ENCODE data around the gene CCDC201.

Gene CCDC201, protein sequence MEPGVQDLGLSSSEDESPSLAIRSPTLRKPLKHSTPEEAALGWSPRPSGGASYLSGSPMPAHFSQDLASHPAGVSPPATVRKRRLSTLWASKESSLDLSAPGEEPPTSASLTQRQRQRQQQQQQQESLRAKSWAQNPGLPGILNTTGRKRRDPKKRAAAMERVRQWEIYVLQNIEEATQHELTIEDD

DNA sequence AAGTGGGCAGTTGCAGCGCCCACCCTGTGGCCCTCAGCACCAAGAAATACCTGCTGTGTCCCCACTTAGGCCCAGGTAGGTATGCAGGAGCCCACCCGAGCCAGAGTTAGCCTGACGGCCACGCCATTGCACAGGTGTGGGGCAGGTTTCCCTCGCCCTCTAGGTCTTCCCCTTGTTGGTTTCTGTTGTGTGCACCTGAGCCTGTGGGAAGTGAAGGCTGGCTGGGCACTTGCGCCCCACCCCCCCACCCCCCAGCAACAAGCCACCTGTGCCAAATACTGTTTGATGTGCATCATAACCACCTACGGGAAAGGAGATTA, at the start of gene CCDC201:
Gene CCDC201 (minus strand): TSS at position 48 of the 320 bp plus-strand sequence. CDS start 75 bp downstream, outside the sequence.
- DNase-seq (ENCODE audit: low read depth): no peak

DNA sequence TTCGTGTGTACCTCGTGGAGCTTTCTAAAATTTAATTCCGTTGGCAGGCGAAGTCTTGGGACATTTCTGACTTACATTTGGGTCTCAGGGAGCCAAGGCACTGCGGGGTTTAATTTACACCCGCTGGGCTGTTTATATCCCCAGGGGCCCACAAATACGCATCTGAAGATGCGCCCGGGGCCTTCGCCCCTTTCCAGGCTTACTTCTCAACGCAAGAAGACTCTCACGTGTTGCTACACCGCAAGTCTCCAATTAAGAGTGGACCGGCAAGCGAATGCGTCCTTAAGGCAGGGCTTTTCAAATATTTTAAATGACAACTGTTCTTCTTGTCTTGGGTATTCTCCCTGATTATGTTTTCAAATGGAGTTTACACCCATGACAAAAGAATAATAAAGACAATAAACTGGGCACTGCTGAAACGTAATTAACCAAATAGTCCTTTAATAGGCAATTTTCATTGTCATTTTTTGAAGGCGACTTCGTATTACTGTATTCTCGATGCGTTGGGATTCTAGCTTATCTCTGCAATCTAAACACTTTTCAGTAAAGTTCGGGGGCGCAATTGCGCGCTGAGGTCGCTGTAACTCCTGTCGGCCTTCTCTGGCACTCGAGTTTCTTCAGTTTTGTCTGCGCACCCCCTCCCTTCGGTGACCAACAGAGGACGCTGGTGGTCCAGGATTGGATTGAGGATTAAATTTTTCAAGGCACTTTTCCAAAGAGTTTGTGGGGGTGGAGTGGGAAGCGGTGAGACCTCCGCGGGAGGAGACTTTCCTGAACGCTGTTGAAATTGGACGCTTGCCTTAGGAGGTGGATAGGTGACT, 49.0 kb upstream of the CCDC201 start:
- DNase-seq (ENCODE audit: low read depth): peak; percentile 65

GRCh38 chr7:45921381-45921698, 48.5 kb upstream of the CCDC201 start:
- no peak for DNase-seq (ENCODE audit: low read depth)

- DNase-seq (ENCODE audit: low read depth): peak; percentile 59
Measured at GRCh38 chr7:45920502-45921380, 47.9 kb upstream of the CCDC201 start, which contains the start of gene IGFBP3. IGFBP3 (minus strand) TSS chr7:45921272; CDS start chr7:45921140, 132 bp downstream.

- no peak for DNase-seq (ENCODE audit: low read depth)
Measured at GRCh38 chr7:45919993-45920459, 47.1 kb upstream of the CCDC201 start.

- DNase-seq (ENCODE audit: low read depth): no peak
Measured at GRCh38 chr7:45919231-45919784, 46.4 kb upstream of the CCDC201 start.

GRCh38 chr7:45918556-45918955, 45.7 kb upstream of the CCDC201 start:
- no peak for DNase-seq (ENCODE audit: low read depth)

DNA sequence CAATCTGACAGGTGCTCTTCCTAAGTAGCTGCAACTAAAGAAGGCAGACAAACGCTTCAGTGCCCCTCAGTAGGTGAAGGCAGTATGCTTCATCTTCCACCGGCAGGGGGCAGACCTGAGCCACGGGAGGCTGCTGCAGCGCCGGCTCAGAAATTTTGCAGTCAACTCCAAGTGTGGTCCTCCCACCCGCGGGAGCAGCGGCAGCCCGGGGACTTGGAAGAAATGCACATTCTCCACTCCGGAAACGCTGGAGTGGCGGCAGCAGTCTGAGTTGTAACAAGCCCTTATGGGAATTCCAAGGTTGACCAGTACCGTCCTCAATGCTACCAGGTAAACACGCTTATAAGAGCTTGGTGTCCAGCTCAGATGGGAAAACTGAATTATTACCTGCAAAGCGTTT, 44.8 kb upstream of the CCDC201 start:
- DNase-seq (ENCODE audit: low read depth): peak; percentile 50

DNA sequence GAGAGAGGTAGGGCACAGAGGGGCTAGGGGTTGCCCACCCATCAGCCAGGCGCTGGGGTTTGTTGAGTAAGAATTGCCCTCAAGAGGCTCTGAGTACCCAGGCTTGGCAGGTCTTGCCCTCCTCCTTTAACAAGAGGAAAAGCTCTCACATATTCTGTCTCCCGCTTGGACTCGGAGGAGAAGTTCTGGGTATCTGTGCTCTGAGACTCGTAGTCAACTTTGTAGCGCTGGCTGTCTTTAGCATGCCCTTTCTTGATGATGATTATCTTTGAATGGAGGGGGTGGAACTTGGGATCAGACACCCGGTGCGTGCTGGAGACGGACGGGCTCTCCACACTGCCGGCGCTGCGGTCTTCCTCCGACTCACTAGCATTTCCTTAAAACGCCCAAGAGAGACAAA, 44.2 kb upstream of the CCDC201 start:
- no peak for DNase-seq (ENCODE audit: low read depth)

DNA sequence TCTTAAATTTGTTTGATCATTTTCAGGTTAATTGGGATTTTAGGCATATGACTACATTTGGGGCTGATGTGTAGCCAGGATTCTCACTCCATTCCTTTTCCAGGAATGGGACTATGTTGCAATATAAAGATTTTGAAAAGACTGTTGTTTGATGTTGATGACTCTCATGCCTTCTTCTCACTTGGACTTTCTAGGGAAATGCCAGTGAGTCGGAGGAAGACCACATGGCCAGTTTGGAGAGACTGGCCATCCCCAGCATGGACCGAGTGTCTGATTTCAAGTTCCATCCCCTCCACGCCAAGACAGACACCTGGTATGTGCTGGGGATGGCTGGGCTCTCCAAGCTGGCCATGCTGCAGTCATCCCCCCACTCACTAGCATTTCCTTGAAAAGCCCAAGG, 42.7 kb upstream of the CCDC201 start:
- DNase-seq (ENCODE audit: low read depth): no peak

DNA sequence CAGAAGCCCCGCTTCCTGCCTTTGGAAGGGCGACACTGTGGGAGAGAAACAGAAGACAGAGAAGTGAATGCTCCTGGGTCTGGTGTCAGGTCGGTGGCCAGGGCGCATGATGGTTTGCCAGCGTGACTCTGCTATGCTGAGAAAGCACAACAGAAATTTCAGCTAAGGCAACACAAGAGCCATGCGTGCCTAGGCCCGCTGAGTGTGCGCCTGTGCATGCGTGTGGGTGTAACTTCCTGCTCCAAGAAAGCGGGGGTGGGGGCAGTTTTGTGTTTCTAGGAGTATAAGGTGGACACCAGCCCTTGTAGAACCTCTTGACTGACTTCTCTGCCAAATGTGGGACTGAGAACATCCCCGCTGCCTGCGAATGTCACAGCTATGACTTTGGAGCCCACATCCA, 42.0 kb upstream of the CCDC201 start:
- no peak for DNase-seq (ENCODE audit: low read depth)

DNA sequence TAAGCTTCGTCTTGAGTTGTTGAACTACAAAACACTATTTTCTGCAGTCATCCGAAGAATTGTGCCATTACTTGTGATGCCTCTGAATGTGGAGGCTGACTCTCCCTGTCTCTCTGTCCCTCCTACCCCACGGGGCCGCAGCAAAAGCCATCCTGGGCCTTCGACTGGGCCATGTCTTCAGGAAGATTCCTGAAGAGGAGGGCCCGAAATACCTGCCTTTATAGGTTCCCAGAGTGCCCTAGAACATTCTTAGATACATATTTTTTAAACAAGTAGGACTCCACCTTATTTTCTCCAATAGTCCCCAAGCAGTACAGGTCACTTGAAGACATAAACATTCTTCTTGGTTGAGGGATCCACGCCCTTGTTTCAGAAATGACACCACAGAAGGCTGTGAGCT, 40.1 kb upstream of the CCDC201 start:
- no peak for DNase-seq (ENCODE audit: low read depth)

DNA sequence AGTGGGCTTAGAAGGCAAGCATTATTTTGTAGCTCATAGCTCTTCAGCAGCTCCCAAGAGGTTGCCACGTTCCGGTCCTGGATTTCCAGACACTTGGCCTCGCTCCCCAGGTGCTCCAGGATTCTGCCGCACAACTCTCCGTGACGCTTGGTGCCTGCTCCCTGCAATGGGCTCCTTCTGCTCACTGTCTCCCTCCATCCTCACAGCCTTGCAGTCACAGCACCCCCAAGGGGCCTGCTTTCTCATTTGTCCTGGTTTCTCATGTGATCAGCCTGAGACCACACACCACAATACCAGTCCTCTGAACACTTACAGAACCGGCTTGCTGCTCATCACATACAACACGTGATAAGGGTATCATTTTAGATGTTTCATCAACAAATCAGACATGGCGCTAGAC, 38.4 kb upstream of the CCDC201 start:
- DNase-seq (ENCODE audit: low read depth): no peak

DNA sequence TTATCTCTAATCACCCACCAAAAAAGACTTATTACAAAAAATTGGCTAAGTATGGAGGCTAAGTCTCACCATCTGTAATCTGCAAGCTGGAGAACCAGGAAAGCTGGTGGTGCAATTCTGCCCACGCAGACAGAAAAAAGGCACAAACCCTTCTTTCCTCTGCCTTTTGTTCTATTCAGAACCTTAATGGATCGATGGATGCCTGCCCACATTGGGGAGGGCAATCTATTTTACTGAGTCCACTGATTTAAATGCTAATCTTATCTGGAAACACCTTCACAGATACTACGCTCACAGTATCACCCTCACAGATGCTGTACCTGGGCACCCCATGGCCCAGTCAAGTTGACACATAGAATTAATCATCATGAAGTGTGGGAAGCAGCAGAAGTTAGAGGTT, 38.0 kb upstream of the CCDC201 start:
- no peak for DNase-seq (ENCODE audit: low read depth)

- DNase-seq (ENCODE audit: low read depth): no peak
Measured at GRCh38 chr7:45909561-45909960, 36.7 kb upstream of the CCDC201 start.

- DNase-seq (ENCODE audit: low read depth): no peak
Measured at GRCh38 chr7:45902820-45903219, 29.9 kb upstream of the CCDC201 start.

GRCh38 chr7:45901566-45901965, 28.7 kb upstream of the CCDC201 start:
- no peak for DNase-seq (ENCODE audit: low read depth)

GRCh38 chr7:45898222-45898621, 25.3 kb upstream of the CCDC201 start:
- no peak for DNase-seq (ENCODE audit: low read depth)

- peak; percentile 65 for DNase-seq (ENCODE audit: low read depth)
Measured at GRCh38 chr7:45897042-45897690, 24.3 kb upstream of the CCDC201 start.

- DNase-seq (ENCODE audit: low read depth): no peak
Measured at GRCh38 chr7:45894665-45895062, 21.8 kb upstream of the CCDC201 start.

DNA sequence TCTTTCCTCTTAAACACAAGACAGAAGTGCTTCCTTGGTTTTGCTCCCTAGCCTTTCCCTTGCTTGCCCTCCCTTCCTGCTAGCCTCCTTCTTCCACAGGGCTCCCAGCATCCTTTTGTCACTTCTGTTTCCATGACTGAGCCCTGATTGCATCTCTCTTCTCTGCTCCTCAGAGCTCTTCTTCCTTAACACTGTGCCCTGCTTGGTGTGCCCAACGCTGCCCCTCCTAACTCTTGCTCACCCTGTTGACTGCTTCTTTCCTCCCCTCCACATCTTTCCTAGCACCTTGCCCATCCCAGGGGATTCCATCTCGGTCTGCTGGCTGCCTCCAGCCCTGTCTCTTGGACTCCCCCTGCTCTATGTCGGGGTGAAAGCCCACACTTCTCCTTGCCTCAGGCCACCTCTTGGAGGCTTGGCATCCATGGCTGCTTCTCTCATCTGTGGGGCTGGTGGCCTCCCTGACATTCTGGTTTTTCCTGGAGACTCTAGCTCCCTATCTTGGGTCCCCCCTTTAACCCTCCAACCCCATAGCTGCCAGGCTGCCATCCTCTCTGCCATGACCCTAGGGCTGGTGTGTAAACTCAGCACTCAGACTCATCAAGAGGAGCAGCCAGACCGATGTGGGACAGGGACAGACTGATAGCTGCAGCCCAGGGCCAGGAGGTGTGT, 21.2 kb upstream of the CCDC201 start:
- DNase-seq (ENCODE audit: low read depth): no peak
